Neutrophil (primary cell): Measurements from ENCODE around the gene CLDN18.

Experiments used
- H3K27ac ChIP-seq: fragments of 200-600 bp; sonication (generic); 2 replicates; pipeline ENCODE4 v1.5.1; 2016; ENCODE audit warnings: mild to moderate bottlenecking, moderate library complexity
- H3K27me3 ChIP-seq: fragments of 200-600 bp; sonication (generic); 2 replicates; pipeline ENCODE4 v1.6.0; 2016; ENCODE audit warnings: mild to moderate bottlenecking
- H3K36me3 ChIP-seq: fragments of 200-600 bp; sonication (generic); 2 replicates; pipeline ENCODE4 v1.5.1; 2017
- H3K4me1 ChIP-seq, 2 experiments: fragments of 200-600 bp in 1 of 2; sonication (generic) in 1 of 2; 1 replicate in 1 of 2; 2 replicates in 1 of 2; pipeline versions ENCODE4 v1.5.1 to v1.6.1; 2013 to 2016; ENCODE audit warnings: low read depth in 1 of 2, low read length in 1 of 2, mild to moderate bottlenecking in 1 of 2, moderate library complexity in 1 of 2; ENCODE audit not compliant: control insufficient read depth in 1 of 2, insufficient read depth in 1 of 2
- H3K4me3 ChIP-seq, 2 experiments: fragments of 200-600 bp in 1 of 2; sonication (generic) in 1 of 2; 1 replicate in 1 of 2; 2 replicates in 1 of 2; pipeline ENCODE4 v1.5.1; 2013 to 2016; ENCODE audit warnings: low read depth in 1 of 2, low read length in 1 of 2, mild to moderate bottlenecking in 1 of 2, moderate library complexity in 1 of 2
- H3K9me3 ChIP-seq: fragments of 200-600 bp; sonication (generic); 2 replicates; pipeline ENCODE4 v1.5.1; 2016
- TF ChIP-seq, protein P1 (sequence below): fragments of 200-600 bp; sonication (generic); IDR thresholded peaks from 2 replicates; pipeline ENCODE4 v1.5.1; 2016; ENCODE audit warnings: antibody characterized with exemption

Gene CLDN18

GRCh38 chr3:138025553-138025952 lies 15.6 kb downstream of the CLDN18 start:
- Histone ChIP-seq H3K27me3 (no peaks in the 10 kb centered on the region), H3K4me3 (no peak overlapping the region), H3K27ac (no peak overlapping the region), H3K9me3 (no peaks in the 10 kb centered on the region), H3K4me1 (no peaks in the 10 kb centered on the region), H3K36me3 (peaks cover 85% of the 10 kb centered on the region)
- TF ChIP-seq, protein P1, sequence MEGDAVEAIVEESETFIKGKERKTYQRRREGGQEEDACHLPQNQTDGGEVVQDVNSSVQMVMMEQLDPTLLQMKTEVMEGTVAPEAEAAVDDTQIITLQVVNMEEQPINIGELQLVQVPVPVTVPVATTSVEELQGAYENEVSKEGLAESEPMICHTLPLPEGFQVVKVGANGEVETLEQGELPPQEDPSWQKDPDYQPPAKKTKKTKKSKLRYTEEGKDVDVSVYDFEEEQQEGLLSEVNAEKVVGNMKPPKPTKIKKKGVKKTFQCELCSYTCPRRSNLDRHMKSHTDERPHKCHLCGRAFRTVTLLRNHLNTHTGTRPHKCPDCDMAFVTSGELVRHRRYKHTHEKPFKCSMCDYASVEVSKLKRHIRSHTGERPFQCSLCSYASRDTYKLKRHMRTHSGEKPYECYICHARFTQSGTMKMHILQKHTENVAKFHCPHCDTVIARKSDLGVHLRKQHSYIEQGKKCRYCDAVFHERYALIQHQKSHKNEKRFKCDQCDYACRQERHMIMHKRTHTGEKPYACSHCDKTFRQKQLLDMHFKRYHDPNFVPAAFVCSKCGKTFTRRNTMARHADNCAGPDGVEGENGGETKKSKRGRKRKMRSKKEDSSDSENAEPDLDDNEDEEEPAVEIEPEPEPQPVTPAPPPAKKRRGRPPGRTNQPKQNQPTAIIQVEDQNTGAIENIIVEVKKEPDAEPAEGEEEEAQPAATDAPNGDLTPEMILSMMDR, result no peak

GRCh38 chr3:138027821-138028220 lies 17.9 kb downstream of the CLDN18 start:
- no peaks in the 10 kb centered on the region for H3K9me3 ChIP-seq
- H3K27me3 ChIP-seq, result no peaks in the 10 kb centered on the region
- H3K27ac ChIP-seq, result no peak overlapping the region
- no peak overlapping the region for H3K4me3 ChIP-seq
- peaks cover 0 to 12% of the 10 kb centered on the region in 2 experiments for H3K4me1 ChIP-seq
- H3K36me3 ChIP-seq, result peaks cover 79% of the 10 kb centered on the region
- TF ChIP-seq, protein P1, result no peak

DNA sequence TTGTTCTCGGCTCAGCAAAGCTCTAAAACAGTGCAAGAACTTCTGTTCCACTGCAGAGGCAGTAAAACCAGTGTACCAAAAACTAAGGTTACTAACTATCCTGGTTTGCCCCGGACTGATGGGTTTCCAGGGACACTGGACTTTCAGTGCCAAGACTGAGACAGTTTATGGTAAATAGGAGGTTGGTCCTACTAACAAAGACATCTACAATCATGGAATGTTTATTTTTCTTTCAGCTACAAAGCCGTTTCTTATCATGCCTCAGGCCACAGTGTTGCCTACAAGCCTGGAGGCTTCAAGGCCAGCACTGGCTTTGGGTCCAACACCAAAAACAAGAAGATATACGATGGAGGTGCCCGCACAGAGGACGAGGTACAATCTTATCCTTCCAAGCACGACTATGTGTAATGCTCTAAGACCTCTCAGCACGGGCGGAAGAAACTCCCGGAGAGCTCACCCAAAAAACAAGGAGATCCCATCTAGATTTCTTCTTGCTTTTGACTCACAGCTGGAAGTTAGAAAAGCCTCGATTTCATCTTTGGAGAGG lies 20.8 kb downstream of the CLDN18 start:
- H3K4me3 ChIP-seq, result no peak overlapping the region
- peaks cover 60% of the 10 kb centered on the region for H3K36me3 ChIP-seq
- peaks cover 0 to 12% of the 10 kb centered on the region in 2 experiments for H3K4me1 ChIP-seq
- TF ChIP-seq, protein P1, result no peak
- H3K27ac ChIP-seq, result no peak overlapping the region
- no peaks in the 10 kb centered on the region for H3K9me3 ChIP-seq
- no peaks in the 10 kb centered on the region for H3K27me3 ChIP-seq

DNA sequence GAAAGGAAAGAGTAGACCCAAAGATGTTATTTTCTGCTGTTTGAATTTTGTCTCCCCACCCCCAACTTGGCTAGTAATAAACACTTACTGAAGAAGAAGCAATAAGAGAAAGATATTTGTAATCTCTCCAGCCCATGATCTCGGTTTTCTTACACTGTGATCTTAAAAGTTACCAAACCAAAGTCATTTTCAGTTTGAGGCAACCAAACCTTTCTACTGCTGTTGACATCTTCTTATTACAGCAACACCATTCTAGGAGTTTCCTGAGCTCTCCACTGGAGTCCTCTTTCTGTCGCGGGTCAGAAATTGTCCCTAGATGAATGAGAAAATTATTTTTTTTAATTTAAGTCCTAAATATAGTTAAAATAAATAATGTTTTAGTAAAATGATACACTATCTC lies 21.6 kb downstream of the CLDN18 start:
- H3K9me3 ChIP-seq, result no peaks in the 10 kb centered on the region
- H3K4me3 ChIP-seq, result no peak overlapping the region
- H3K27me3 ChIP-seq, result no peaks in the 10 kb centered on the region
- peaks cover 53% of the 10 kb centered on the region for H3K36me3 ChIP-seq
- H3K27ac ChIP-seq, result no peak overlapping the region
- H3K4me1 ChIP-seq, result peaks cover under 1 to 13% of the 10 kb centered on the region in 2 experiments
- TF ChIP-seq, protein P1, result no peak

GRCh38 chr3:138032567-138032966 lies 22.6 kb downstream of the CLDN18 start:
- H3K36me3 ChIP-seq, result peaks cover 42% of the 10 kb centered on the region
- no peak overlapping the region for H3K4me3 ChIP-seq
- H3K27me3 ChIP-seq, result no peaks in the 10 kb centered on the region
- H3K27ac ChIP-seq, result no peak overlapping the region
- no peaks in the 10 kb centered on the region for H3K9me3 ChIP-seq
- TF ChIP-seq, protein P1, result no peak
- peaks cover 10 to 23% of the 10 kb centered on the region in 2 experiments for H3K4me1 ChIP-seq
